ENCODE measurements around the gene PABPC3.

PABPC3 gene

GRCh38 chr13:25141042-25141441 is 45.1 kb downstream of the PABPC3 start:
- H3K4me3 ChIP-seq (ENCODE audit: low read depth, low read length), result no peak overlapping the region
- no peak for DNase-seq (ENCODE audit: low read depth)
- TF ChIP-seq CTCF (conservative IDR thresholded peaks at IDR 0.05; ENCODE audit: low read depth, low read length), result no peak

GRCh38 chr13:25143706-25144105 is 47.8 kb downstream of the PABPC3 start:
- no peak overlapping the region for H3K4me3 ChIP-seq (ENCODE audit: low read depth, low read length)
- TF ChIP-seq CTCF (conservative IDR thresholded peaks at IDR 0.05; ENCODE audit: low read depth, low read length), result no peak
- no peak for DNase-seq (ENCODE audit: low read depth)

- H3K4me3 ChIP-seq (ENCODE audit: low read depth, low read length), result no peak overlapping the region
- no peak for TF ChIP-seq CTCF (conservative IDR thresholded peaks at IDR 0.05; ENCODE audit: low read depth, low read length)
- no peak for DNase-seq (ENCODE audit: low read depth)
Observed at GRCh38 chr13:25147638-25148401, 51.9 kb downstream of the PABPC3 start.

- H3K4me3 ChIP-seq (ENCODE audit: low read depth, low read length), result no peak overlapping the region
- no peak for DNase-seq (ENCODE audit: low read depth)
- no peak for TF ChIP-seq CTCF (conservative IDR thresholded peaks at IDR 0.05; ENCODE audit: low read depth, low read length)
Observed at GRCh38 chr13:25148402-25148771, 52.5 kb downstream of the PABPC3 start.

All from choroid plexus epithelial cell (primary cell).